Muscle of back (tissue), 11 donors: ENCODE results near the gene RALGPS1. TPM values are rescaled to one million over a fixed set of nuclear protein-coding genes. Genes with fewer than 3 reads are reported as not detected.

Experiments
- DNase-seq, 3 donors: peaks; one replicate each; pipeline versions ENCODE4 v3.0.0 to v3.0.0-alpha.2; 2013
- polyA plus RNA-seq, 10 donors: library from polyadenylated mRNA; unstranded; fragments of 120-200 nt; gene quantifications; one replicate each; pipeline ENCODE4 v1.2.1, GENCODE V29; 2013; ENCODE audit not compliant: insufficient read length in 10 of 10

Gene RALGPS1
- polyA plus RNA-seq, 10 donors = 4.6 to 11.4 (median 7.5) TPM

DNA sequence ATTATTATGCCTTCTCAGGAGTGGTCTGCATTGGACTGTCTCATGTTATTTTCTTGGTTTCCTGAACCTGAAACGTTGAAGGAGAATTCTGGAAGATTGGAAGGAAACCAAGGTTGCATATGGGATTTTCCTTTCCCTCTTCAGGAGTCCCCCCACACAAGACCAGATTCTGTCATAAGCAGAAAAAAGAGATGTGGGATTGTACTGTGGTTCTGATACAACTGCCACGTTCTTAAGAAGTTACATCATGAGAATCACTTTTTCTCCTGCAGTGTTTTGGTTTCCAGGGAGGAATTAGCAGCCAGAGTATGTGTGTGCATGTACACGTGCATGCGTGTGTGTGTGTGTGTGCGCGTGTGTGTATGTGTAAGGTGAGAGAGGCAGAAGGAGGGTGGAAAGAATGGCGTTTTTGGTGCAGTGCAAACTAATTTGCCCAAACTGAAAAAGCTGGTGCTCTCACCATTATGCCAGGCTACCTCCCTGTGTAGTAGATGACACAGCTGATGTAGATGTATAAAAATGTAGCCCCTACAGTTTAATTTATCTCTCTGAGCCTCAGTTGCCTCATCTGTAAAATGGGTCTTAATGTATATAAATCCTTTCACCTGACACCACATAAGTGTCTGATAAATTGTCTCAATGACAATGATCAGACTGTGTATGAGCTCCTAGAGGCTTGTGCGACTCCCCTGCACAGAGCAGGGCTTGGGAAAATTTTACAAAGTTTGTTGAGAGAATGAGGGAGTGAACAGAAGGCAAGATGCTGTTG is 38.6 kb downstream of the RALGPS1 start:
- peak; percentile 74 to 90 (median 84) for DNase-seq

DNA sequence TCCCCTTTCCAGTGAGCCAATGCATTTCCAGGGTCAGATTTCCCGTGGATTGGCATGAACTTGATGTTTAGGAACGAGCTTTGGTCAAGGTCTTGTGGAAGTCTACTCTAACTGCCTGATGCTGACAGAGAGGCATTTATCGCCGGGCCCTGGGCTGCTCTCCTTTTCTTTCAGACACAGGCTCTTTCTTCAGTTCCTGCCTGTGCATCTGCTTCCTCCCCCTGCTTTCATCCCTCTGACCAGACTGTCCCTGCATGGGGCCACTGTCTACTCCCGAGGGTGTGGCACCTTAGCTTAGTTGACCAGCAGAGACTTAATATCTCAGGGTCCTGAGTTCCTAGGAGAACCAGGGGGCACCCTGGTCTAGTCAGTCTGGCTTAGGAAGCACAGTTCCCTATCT is 41.2 kb downstream of the RALGPS1 start:
- DNase-seq = no peak

DNA sequence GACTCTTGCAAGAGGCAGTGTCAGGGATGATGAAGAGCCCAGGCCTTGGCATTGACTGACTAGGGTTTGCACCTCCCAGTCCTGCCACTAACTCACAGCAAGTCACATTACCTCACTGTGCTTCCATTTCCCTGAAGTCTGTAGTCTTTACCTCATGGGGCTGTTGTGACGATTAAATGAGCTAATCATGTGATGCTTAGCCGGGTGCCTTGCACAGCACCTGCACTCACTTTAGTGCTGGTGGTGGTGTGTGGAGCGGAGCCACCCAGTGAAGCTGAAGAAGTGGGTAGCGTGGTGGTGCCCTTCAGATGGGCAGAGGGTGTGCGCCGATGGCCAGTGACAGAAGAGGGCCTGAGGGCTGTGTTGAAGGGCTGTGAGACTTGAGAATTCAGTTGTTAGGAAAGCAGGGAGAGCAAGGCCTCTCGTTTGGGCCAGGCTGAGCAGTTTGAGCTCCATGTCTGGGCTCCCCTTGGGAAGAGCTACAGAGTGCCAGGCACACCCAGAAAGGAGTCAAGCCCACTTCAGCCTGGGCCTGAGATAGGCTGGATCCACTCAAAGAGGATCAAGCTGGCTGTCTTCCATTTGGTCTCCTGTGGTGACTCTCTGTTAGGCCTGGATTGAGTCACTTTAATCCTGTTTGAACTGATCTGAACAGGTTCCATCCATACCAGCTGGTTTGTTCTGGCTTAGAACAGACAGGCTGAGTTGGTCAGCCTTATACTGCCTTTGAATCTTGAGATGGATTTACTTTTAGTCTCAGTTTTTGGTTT is 42.5 kb downstream of the RALGPS1 start:
- peak in 2 of 3 donors; percentile 59 to 73 for DNase-seq

DNA sequence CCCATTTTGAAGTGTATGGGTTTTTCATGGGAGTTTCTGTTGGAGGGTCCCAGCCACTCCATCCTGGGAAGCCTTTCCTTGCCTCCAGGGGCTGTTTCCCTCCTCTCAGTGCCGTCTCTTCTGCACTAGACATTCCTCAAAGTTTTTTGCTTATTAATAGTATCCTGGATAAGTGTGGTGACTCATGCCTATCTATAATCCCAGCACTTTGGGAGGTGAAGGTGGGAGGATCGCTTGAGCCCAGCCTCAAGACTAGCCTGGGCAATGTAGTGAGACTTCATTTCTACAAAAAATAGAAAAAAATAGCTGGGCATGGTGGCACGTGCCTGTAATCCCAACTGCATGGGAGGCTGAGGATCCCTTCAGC is 43.1 kb downstream of the RALGPS1 start:
- no peak for DNase-seq

DNA sequence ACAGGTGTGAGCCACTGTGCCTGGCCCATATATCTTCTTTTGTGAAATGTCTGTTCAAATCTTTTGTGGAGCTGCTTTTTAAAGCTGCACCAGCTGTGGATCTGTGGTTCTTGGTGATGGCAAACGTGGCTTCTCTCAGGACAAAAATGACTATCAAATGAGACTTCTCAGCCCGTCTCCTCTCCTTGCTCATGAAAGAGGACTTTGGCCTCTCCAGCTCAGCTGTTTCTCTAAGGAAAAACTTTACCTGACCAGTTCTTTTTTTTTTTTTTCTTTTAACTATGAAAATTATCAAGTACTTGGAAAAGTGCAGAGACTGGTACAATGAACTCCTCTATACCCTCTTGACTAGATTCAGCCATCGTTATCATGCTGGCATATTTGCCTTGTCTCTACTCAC is 44.8 kb downstream of the RALGPS1 start:
- DNase-seq = no peak

DNA sequence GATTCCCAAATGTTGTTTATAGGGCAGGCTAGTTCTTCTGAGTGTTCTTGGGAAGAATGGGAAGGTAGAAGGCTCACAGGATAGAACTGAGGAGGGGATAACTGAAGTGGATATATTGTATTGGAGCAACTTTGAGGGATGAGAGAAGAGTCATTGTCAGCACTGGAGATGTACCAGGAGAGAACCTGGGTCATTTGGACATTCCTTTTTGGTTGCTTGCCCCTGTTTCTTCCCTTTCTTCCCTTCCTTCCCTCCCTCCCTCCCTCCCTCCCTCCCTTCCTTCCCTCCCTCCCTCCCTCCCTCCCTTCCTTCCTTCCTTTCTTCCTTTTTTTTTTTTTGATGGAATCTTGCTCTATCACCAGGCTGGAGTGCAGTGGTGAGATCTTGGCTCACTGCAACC is 45.3 kb downstream of the RALGPS1 start:
- DNase-seq = no peak

DNA sequence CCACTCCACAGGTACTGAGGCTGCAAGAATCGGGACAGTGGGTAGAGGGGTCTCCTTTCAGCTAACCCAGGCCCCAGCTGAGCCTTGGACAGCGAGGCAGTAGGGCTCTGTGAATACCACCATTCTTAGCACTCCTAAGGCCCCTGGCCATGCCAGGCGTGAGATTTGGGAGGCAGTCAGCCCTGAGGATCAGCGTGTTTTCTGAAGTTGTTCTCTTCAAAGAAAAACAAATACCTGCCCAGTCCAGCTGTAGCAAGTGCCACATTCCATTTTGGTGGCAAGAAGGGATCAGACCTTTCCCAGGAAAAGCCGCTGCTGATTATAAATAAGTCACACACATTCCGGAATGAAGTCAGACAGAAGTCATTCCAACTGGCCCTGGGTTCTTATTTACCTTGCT is 47.8 kb downstream of the RALGPS1 start:
- no peak for DNase-seq

DNA sequence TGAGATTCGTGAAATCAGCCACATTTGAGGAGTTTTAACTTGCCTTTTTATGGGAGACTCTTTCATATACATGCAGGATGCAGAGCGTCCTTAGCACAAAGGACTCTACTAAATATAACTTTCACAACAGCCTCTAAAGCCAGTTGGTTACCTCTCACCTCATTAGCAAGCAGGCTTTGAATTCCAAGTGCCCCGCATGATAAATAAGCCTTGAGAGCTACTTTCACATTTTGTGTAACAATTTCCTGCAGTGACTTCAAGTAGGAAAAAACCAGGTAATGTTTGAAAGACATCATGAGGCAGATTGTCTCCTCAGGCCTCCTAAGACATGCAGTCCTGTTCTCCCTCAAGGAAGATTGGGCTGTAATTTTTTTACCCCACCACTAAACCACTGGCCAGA is 50.5 kb downstream of the RALGPS1 start:
- no peak for DNase-seq

DNA sequence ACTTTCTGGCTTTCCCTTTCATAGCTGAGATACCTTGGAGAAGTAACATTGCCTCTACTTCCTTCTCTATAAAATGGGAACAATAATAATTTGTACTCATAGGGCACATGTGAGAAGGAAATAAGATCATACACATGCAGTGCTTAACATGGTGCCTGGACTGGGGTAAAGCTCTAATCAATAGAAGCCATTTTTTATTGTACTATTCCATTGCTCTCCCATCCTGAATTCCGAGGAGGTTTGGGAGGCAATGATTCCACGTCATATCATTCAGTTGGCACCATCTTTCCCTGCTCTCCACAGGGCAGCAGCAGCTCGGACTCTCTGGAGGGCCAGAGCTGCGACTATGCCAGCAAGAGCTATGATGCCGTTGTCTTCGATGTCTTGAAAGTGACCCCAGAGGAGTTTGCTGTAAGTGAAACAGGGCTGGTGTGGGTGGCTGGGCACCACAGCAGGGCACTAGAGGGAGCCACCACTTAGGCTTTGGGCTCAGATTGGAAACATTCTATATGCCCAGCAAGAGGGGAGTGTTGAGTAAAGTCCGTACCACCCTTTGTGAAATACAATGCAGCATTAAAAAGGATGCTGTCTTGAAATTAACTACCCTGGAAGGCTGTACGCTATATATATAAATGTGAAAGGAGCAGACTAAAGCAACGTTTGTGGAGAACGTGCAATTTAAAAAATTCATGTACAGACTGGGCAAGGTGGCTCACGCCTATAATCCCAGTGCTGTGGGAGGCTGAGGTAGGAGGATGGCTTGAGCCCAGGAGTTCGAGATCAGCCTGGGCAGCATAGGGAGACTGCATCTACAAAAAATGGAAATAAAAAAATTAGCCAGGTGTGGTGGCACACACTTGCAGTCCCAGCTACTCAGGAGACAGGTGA is 51.2 kb downstream of the RALGPS1 start:
- DNase-seq = no peak

DNA sequence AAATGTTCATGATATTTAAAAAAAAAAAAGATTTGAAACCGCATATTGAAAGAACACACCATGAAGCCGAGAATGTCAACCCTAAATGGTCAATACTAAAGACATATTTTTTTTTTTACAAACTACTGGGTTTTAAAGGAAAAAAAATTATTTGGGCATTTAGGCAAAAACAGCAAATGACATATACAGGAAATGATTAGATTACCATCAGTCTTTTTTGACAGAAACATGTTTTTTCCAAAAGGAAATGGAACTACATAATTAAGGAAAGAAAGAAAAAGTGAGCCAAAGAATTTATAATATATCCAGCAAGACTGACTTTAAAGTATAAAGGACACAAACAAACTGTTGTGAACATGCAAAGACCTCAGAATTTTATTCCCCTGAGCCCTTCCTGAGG is 56.7 kb downstream of the RALGPS1 start:
- DNase-seq = no peak

DNA sequence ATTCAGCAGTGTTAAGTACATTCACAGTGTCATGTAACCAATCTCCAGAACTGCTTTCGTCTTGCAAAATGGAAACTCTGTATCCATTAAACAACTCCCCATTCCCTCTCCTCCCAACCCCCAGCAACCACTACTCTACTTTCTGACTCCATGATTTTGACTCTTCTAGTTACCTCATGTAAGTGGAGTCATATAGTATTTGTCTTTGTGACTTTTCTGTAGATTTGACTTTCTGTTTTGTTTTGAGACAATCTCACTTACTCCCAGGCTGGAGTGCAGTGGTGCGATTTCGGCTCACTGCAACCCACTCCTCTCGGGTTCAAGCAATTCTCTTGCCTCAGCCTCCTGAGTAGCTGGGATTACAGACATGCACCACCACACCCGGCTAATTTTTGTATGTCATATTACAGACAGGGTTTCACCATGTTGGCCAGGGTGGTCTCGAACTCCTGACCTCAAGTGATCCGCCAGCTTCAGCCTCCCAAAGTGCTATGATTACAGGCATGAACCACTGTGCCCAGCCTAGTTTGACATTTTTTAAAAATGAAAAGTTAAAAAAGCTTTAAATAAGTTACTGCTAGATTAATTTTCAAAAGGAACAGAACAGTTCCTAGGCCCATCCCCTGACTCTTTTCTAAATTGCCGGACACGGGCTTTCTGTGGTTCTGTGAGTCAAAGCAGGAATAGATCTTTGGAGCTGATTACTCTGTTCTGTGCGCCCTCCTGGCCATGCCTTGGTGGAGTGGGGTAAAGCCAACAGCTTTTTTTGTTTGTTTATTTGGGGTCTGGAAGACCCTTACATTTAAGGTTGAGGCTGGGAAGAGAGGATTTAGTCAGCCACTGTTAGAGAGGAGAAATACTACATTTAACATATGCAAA is 59.3 kb downstream of the RALGPS1 start:
- DNase-seq = no peak

DNA sequence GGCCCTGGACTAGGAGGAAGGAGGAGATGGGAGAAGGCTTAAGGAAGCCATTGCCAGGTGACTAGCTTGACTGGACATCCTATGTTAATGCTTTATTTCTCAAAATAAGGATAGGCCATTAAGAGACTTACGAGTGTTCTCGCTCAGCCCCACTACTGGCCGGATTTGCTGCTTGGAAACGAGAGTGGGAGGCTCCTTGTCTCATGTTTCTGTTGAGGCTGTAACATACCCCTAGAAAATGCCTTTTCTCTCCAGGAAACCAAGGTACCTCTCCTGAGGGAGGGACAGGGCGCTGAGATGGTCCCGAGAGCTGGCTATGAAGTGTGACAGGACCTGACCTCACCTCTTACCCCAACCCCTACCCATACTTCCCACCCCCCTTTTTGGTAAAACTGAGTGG is 60.0 kb downstream of the RALGPS1 start:
- no peak for DNase-seq

DNA sequence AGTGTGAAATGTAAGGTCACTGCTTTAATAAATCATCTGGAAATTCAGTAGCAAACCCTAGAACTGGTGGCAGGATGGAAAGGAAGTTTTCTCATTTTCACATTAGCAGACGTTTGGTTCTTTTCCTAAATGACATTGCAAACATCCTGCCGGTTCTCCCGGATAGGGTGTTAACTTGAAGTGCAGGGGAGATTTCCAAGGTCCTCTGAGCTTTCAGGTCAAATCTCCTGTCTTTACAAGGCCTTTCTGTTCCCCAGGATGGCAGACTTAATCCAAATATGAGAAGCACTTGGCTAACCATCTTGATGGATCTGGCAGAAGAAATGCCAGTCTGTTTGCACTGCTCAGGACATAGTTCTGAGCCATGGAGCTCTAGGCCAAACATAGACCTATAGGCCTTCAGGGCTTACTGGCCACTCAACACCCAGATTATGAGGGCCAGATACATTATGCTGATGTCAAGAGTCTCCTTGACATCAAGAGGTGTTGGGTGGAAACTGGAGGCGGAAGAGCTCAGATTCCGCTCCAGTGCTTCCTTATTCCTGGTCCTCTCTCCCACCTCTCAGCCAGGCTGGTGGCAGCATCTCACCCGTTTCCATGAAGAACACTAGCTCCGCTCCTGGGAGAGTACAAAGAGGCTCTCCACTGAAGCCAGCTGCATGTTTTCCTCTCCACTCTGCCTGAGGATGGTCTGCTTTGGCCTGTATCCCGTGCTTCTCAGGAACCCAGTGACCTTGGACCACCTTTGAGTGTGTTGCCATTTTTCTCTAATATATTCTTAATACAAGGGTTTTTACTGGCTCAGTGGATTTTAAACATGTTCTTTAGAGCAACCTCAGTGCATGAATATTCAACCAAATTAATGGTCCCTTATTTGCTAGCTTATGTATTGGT is 61.0 kb downstream of the RALGPS1 start:
- DNase-seq = no peak

DNA sequence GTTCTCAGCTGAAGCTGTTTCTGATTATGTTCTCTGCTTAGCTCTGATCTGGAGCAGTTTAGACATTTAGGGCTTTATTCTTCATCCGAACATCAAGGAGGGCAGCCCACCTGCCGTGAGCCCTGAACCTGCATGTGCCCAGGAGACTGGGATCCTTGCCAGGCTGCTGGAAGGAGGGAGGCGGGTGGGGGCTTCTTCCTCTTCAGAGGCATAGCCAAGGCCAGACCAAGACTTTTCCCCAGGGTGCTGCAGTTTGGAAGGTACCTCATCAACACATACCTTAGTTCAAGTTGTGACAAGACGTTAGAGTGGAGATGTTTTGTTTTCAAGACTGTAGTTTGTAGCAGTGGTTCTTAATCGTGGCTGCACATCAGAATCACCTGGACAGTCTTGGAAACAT is 64.9 kb downstream of the RALGPS1 start:
- DNase-seq = no peak

DNA sequence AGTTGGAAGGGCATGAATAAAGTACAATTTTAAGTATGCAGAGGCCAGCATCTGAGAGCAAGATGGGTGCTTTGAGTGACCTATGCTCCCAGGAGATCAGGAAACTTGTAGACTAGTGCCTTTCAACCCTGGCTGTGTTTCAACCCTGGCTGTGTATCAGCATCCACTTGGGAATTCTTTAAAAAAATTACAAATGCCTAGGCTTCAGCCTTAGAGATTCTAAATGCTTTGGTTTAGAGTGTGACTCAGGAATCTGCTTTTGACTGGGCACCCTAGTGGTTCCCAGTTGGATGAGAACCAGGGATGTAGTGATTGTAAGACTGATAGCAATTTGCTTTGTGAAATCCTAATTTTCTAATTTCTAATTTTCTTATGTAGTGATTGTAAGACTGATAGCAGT is 65.6 kb downstream of the RALGPS1 start:
- DNase-seq = no peak

DNA sequence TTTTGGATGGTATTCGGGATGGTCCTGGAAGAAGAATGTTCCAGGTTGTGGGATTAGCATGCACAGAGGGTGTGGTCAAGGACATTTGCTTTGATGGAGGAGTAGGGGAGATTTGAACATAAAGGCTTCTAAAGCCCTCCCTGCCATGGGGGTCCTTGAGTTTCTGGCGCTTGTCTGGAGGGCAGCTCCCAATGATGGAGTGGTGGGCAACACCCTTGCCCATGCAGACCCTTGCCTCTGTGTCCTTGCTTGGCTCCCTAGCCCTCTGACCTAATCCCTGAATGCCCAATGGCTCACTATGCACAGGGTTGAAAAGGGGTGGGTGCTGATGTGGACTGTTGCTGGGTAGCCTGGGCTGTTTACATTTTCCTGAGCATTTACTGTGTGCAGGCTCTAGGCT is 66.6 kb downstream of the RALGPS1 start:
- no peak for DNase-seq

DNA sequence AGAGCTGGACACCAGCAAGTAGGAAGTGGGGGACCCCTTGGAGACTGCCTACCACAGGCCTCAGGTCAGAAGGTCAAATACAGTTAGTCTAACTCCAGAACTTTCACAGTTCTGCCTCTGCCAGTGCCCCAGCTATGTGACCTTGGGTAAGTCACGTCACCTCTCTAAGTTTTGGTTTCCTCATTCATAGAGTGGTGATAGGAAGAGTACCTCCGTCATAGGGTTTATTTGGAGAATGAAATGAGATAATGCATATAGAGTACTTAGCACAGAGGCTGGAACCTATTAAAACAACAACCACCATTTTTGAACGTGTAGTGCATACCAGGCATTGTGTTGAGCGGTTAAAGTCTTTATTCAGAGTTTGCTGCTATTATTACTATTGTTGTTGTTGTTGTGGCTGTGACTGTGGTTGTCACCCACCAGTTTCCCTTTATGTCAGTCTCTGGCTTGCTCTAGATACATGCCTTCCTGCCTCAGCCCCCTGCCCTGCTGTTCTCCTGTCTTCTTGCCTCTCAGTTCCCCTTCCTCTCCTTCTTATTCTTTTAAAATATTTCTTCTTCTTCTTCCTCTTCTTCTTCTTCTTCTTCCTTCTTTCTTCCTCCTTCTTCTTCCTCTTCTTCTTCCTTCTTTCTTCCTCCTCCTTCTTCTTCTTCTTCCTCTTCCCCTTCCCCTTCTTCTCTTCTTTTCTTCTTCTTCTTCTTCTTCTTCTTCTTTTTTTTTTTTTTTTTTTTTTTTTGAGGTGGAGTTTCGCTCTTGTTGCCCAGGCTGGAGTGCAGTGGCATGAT is 67.8 kb downstream of the RALGPS1 start:
- no peak for DNase-seq

DNA sequence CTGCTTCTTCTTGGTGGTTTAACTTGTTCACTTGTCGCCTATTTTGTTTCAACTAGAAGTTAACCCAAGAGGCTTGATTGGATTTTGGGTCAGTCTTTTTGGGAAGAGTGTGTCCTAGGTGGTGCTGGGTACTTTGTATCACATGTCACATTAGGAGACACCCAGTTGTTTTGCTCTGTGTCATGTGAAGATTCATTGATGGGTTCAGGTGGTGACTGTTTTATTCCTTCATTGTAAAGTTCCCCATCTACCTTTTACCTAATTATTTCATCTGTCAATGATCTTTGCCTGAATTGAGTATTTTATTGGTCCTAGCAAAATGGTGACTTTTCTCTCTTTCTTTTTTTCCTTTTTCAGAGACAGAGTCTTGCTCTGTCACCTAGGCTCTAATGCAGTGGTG is 69.2 kb downstream of the RALGPS1 start:
- no peak for DNase-seq

DNA sequence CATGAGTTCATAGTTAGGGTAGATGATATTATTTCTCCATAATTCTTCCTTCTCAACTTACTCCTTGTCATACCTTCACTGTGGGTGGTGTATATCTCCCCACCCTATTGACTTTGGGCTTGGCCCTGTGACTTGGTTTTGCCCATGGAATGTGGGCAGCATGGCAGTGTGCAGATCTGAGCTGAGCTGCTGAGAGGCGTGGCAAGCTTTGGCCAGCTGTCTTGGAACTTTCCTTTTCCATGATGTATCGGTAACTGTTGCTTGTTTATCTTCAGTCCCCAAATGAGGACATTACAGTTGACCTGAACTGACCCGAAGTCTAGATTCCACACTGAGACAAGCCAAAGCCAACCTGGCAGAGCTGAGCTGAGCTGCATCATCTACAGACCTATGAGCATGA is 70.4 kb downstream of the RALGPS1 start:
- DNase-seq = peak in 1 of 3 donors; percentile 49
